Testis (tissue), 2 donors: ENCODE results near the gene NOC3L.

Source experiments
- CTCF ChIP-seq, 3 experiments: fragments of 450-650 bp in 2 of 3; fragments of 200-600 bp in 1 of 3; sonication (generic) in 1 of 3; IDR thresholded peaks; one replicate each; pipeline ENCODE4 v1.5.1; 2016 to 2019; ENCODE audit warnings: antibody characterized with exemption in 3 of 3, mild to moderate bottlenecking in 2 of 3, moderate library complexity in 1 of 3
- POLR2A ChIP-seq: fragments of 450-650 bp; IDR thresholded peaks from one replicate; pipeline ENCODE4 v1.6.1; 2017; ENCODE audit warnings: antibody characterized with exemption, mild to moderate bottlenecking, moderate library complexity

- TF ChIP-seq CTCF (IDR thresholded peaks at IDR 0.05) (no peak), POLR2A (no peak)
These were observed 48.6 kb upstream of the NOC3L start for GRCh38 chr10:94411304-94411703.
